Kidney (tissue), 14 donors: ENCODE results near the gene TEN1. TPM values are rescaled to one million over a fixed set of nuclear protein-coding genes. Genes with fewer than 3 reads are reported as not detected.

ENCODE experiments used
- DNase-seq, 5 donors: peaks; one replicate each; pipeline ENCODE4 v3.0.0-alpha.2; 2013 to 2020
- FAIRE-seq: peaks from 2 replicates; lab custom pipeline; 2012; peaks lifted over from hg19 to GRCh38; lab: Jason Lieb, UNC
- H3K27ac ChIP-seq, 2 donors: one replicate each; pipeline ENCODE4 v1.7.0; 2013; ENCODE audit warnings: low read depth in 2 of 2, low read length in 2 of 2, inconsistent platforms in 1 of 2
- H3K27me3 ChIP-seq: one replicate; pipeline ENCODE4 v1.7.1; 2013; ENCODE audit warnings: low read length, inconsistent platforms; ENCODE audit not compliant: control insufficient read depth, insufficient read depth
- H3K36me3 ChIP-seq, 3 donors: one replicate each; pipeline versions ENCODE4 v1.7.0 to v1.7.1; 2013; ENCODE audit warnings: low read length in 3 of 3, control low read depth in 1 of 3, inconsistent platforms in 1 of 3; ENCODE audit not compliant: insufficient read depth in 3 of 3, control insufficient read depth in 2 of 3
- H3K4me1 ChIP-seq, 3 donors: one replicate each; pipeline versions ENCODE4 v1.7.0 to v1.7.1; 2013; ENCODE audit warnings: low read length in 3 of 3, inconsistent platforms in 1 of 3, low read depth in 1 of 3; ENCODE audit not compliant: control insufficient read depth in 2 of 3, insufficient read depth in 2 of 3
- H3K4me3 ChIP-seq, 3 donors: one replicate each; pipeline versions ENCODE4 v1.7.0 to v1.8.1; 2013; ENCODE audit warnings: low read length in 3 of 3, control low read depth in 1 of 3, inconsistent platforms in 1 of 3
- H3K9ac ChIP-seq, 3 donors: one replicate each; pipeline versions ENCODE4 v1.7.0 to v1.7.1; 2013; ENCODE audit warnings: low read length in 3 of 3, control low read depth in 1 of 3, inconsistent platforms in 1 of 3
- H3K9me3 ChIP-seq, 3 donors: one replicate each; pipeline versions ENCODE4 v1.7.0 to v1.7.1; 2013; ENCODE audit warnings: low read length in 3 of 3, control low read depth in 1 of 3, inconsistent platforms in 1 of 3; ENCODE audit not compliant: control insufficient read depth in 2 of 3, insufficient read depth in 1 of 3
- CTCF ChIP-seq: IDR thresholded peaks from 3 replicates; pipeline ENCODE4 v1.5.1; 2012; ENCODE audit warnings: mild to moderate bottlenecking, moderate library complexity, borderline replicate concordance; ENCODE audit not compliant: insufficient read depth; ENCODE audit errors: extremely low read depth
- intact Hi-C: fragments of 100-400 bp; cut with DNase I; formaldehyde crosslinking; loops from one replicate; pipeline ENCODE4 v1.11.1; 2022
- polyA plus RNA-seq: library from polyadenylated mRNA; stranded (reverse); fragments of 350-450 nt; fragmentation: Illumina TruSeq; extraction: RNeasy Lipid Tissue Mini Kit (QIAGEN cat#74804); gene quantifications from one replicate; pipeline ENCODE4 v1.2.3, GENCODE V29; 2014; ENCODE audit warnings: low read depth, low replicate concordance; ENCODE audit not compliant: insufficient read depth
- total RNA-seq: library from RNA; stranded (reverse); fragmentation: NEBNext Ultra II Directional; extraction: Animal tissue kit (Norgen Biotek cat#: 25700); gene quantifications from one replicate; pipeline ENCODE4 v1.2.1, GENCODE V29; 2021
- donor health status: control.
- donor health status: control.
- donor health status: control.
- donor health status: control.
- donor health status: control.
- donor health status: DM: yes; HTN: yes; CAD: no.
- donor health status: Normal renal cell carcinoma (clear cell type).

Gene TEN1
- total and polyA plus RNA-seq, 2 donors from 2014 or later = 21.3 to 40.8 TPM

- Histone ChIP-seq H3K4me3 (peak overlapping the region; percentile 78 to 90 (median 80)), H3K27me3 (no peaks in the 10 kb centered on the region), H3K9ac (peak overlapping the region; percentile 85 to 95 (median 92)), H3K27ac (peak overlapping the region; percentile 99 to 100), H3K4me1 (peaks cover 6 to 20% (median 8%) of the 10 kb centered on the region in 3 donors), H3K9me3 (no peaks in the 10 kb centered on the region), H3K36me3 (no peaks in the 10 kb centered on the region)
- DNase-seq (no peak), FAIRE-seq (no peak)
- intact Hi-C loops = no loop called here
- TF ChIP-seq CTCF = no peak
These were observed 706 bp downstream of the TEN1 start for GRCh38 chr17:75979705-75980187.

GRCh38 chr17:75980188-75981018, 1.4 kb downstream of the TEN1 start:
- no peaks in the 10 kb centered on the region for H3K27me3 ChIP-seq
- peaks cover 6 to 17% (median 8%) of the 10 kb centered on the region in 3 donors for H3K4me1 ChIP-seq
- no peaks in the 10 kb centered on the region for H3K9me3 ChIP-seq
- peak overlapping the region; percentile 99 to 100 for H3K27ac ChIP-seq
- intact Hi-C loops = no loop called here
- peak overlapping the region; percentile 78 to 90 (median 80) for H3K4me3 ChIP-seq
- H3K9ac ChIP-seq = peak overlapping the region; percentile 85 to 95 (median 92)
- DNase-seq = peak in 1 of 5 donors; percentile 9
- TF ChIP-seq CTCF = no peak
- FAIRE-seq = no peak
- no peaks in the 10 kb centered on the region for H3K36me3 ChIP-seq

- FAIRE-seq (no peak), DNase-seq (no peak)
- Histone ChIP-seq H3K4me3 (no peak overlapping the region), H3K9me3 (no peaks in the 10 kb centered on the region), H3K36me3 (no peaks in the 10 kb centered on the region), H3K27me3 (no peaks in the 10 kb centered on the region), H3K4me1 (peaks cover 6 to 14% (median 8%) of the 10 kb centered on the region in 3 donors), H3K27ac (no peak overlapping the region), H3K9ac (no peak overlapping the region)
- no peak for TF ChIP-seq CTCF
- intact Hi-C loops = no loop called here
These were observed 2.1 kb downstream of the TEN1 start for GRCh38 chr17:75981019-75981615.
